HG03175 (cell line): ENCODE results near the gene PLIN5.
"Not testable (repeated sequence)": the region's sequence is repeated elsewhere in the genome, so short reads cannot be mapped to it uniquely, and the experiment has no call there.

Experiments
- ATAC-seq: cut with Tn5 transposase; IDR thresholded peaks from one replicate; pipeline ENCODE4 v1.9.1; 2021; ENCODE audit warnings: mild to moderate bottlenecking, moderate library complexity; ENCODE audit not compliant: unreplicated experiment

Gene PLIN5

GRCh38 chr19:4568886-4569285, 33.9 kb upstream of the PLIN5 start:
- no peak for ATAC-seq

GRCh38 chr19:4567584-4568071, 32.6 kb upstream of the PLIN5 start:
- ATAC-seq, result no peak

GRCh38 chr19:4566402-4567051, 31.5 kb upstream of the PLIN5 start:
- no peak for ATAC-seq

- not testable (repeated sequence) for ATAC-seq
Observed at GRCh38 chr19:4563562-4563961, 28.5 kb upstream of the PLIN5 start.

- ATAC-seq, result not testable (repeated sequence)
Observed at GRCh38 chr19:4562085-4562484, 27.1 kb upstream of the PLIN5 start.

- ATAC-seq, result no peak
Observed at GRCh38 chr19:4559569-4559968, 24.5 kb upstream of the PLIN5 start, which contains the start of gene SEMA6B. Gene SEMA6B (minus strand): TSS chr19:4559684. CDS start chr19:4558457, 1,227 bp downstream.

GRCh38 chr19:4557971-4558941, 23.2 kb upstream of the PLIN5 start:
- ATAC-seq, result no peak

- ATAC-seq, result no peak
Observed at GRCh38 chr19:4557144-4557970, 22.3 kb upstream of the PLIN5 start.

GRCh38 chr19:4556597-4557127, 21.6 kb upstream of the PLIN5 start:
- ATAC-seq, result no peak

GRCh38 chr19:4555657-4556561, 20.9 kb upstream of the PLIN5 start:
- no peak for ATAC-seq

- ATAC-seq, result no peak
Observed at GRCh38 chr19:4554717-4555116, 19.7 kb upstream of the PLIN5 start.

GRCh38 chr19:4553775-4554174, 18.8 kb upstream of the PLIN5 start:
- no peak for ATAC-seq

GRCh38 chr19:4553092-4553695, 18.2 kb upstream of the PLIN5 start:
- ATAC-seq, result no peak

GRCh38 chr19:4552525-4552819, 17.4 kb upstream of the PLIN5 start:
- ATAC-seq, result no peak

- ATAC-seq, result no peak
Observed at GRCh38 chr19:4550479-4551050, 15.5 kb upstream of the PLIN5 start.

GRCh38 chr19:4550018-4550417, 15.0 kb upstream of the PLIN5 start:
- no peak for ATAC-seq

- no peak for ATAC-seq
Observed at GRCh38 chr19:4548238-4548584, 13.2 kb upstream of the PLIN5 start.

- no peak for ATAC-seq
Observed at GRCh38 chr19:4547303-4548237, 12.5 kb upstream of the PLIN5 start.
